Measurements from ENCODE around the gene TREML4.

TREML4 gene

DNA sequence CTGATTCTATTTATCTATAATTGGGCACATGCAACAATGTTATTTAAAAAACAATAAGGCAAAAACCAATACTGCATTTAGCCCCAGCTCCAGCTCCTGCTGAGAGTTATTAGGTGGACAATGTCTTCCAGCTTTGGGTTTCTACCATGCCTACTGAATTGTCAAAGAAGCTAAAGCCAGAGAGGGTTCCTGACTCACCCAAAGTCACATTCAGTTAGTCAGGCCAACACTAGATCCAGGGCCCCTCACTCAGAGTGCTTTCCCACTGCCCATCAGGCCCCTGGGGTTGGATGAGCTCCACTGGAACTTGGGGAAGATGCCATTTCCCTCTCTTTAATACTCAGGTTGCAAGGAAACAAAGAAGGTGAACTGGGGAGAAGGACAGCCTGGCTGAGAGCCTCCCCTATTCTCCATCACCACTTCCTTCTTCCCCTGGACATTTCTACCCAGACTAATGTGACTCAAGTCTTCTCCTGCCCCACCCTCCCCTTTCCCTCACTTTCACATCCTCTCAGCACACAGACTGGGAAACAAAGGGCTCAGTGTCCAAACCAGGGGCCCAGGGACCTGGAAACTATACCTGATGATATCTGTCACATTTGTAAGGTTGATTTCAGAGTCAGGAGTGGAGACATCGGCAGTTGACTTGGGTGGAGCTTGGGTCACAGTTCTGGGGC, 52.4 kb downstream of the TREML4 start:
- in situ Hi-C loops (cut with MboI; ENCODE audit: low sequenced_read_pairs): no loop called here

GRCh38 chr6:41283600-41283999, 55.5 kb downstream of the TREML4 start:
- in situ Hi-C loops (cut with MboI; ENCODE audit: low sequenced_read_pairs): no loop called here

GRCh38 chr6:41284726-41285125, 56.6 kb downstream of the TREML4 start:
- in situ Hi-C loops (cut with MboI; ENCODE audit: low sequenced_read_pairs): no loop called here

GRCh38 chr6:41286544-41287346, 58.6 kb downstream of the TREML4 start, which contains the start of gene TREM1:
Gene TREM1 (minus strand): TSS chr6:41286682. CDS start chr6:41286655, 27 bp downstream.
- in situ Hi-C loops (cut with MboI; ENCODE audit: low sequenced_read_pairs): no loop called here

DNA sequence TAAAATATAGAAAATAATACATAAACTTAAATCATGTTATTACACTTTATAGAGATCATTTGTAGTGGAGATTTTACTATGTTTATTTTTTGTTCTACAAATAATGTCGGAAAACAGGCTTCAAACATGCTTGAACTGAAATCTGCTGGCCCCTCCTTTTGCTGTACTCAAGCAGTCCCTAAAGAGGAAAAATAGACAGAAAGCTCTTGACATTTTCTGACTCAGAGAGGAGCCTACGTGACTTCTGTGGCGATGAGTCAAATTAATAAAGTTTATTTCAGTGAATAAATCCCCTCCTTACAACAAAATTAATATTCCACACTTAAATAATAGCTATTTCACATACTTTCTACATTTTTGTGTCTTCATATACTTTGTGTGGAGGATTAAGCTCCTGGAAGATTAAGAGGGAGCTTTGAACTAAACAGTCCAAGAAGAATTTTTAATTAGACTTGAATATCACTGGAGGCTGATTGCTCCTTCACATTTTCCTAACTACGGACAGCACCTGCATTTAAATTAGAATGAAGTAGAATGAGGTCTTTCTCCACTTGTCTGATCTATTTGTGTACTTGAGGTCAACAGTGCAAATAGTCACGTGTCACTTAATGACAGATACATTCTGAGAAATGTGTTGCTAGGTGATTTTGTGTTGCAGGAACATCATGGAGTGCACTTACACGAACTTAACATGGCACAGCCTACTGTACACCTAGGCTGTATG, 60.0 kb downstream of the TREML4 start:
- in situ Hi-C loops (cut with MboI; ENCODE audit: low sequenced_read_pairs): no loop called here

Data from HL-60/S4 (cell line).